ENCODE results near the gene CFAP58. TPM values are rescaled to one million over a fixed set of nuclear protein-coding genes. Genes with fewer than 3 reads are reported as not detected.

CFAP58 gene
- total RNA-seq, 2 experiments from 2014 or later = 0.59 to 0.86 TPM

DNA sequence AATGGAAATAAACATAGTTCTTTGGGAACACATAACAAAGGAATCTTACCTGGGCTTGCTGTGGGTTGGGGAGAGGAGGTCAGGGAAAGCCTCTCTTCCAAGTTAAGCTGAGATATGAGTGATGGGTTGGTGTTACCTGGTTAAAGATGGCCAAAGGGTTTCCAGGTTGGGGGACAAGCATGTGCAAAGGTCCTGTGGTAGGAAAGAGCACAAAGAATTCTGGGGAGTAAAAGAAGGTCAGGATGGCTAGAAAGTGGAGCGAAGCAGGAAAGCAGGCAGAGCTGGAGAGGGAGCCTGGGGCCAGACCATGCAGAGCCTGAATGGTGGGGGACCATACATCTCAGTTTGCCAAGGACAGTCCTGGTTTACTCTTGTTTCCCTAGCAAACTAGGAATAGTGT lies 133.2 kb downstream of the CFAP58 start:
- H3K4me3 Mint-ChIP-seq = no peak overlapping the region
- CTCF ChIA-PET = no interaction called here
- no peak overlapping the region for H3K27ac Mint-ChIP-seq
- DNase-seq = no peak
- H3K36me3 Mint-ChIP-seq (ENCODE audit: low read depth) = no peaks in the 10 kb centered on the region
- peaks cover 3% of the 10 kb centered on the region for H3K27me3 Mint-ChIP-seq (ENCODE audit: low read depth)
- intact Hi-C loops (cut with micrococcal nuclease) = no loop called here
- H3K9me3 Mint-ChIP-seq = no peaks in the 10 kb centered on the region
- H3K4me1 Mint-ChIP-seq (ENCODE audit: low read depth) = no peaks in the 10 kb centered on the region

DNA sequence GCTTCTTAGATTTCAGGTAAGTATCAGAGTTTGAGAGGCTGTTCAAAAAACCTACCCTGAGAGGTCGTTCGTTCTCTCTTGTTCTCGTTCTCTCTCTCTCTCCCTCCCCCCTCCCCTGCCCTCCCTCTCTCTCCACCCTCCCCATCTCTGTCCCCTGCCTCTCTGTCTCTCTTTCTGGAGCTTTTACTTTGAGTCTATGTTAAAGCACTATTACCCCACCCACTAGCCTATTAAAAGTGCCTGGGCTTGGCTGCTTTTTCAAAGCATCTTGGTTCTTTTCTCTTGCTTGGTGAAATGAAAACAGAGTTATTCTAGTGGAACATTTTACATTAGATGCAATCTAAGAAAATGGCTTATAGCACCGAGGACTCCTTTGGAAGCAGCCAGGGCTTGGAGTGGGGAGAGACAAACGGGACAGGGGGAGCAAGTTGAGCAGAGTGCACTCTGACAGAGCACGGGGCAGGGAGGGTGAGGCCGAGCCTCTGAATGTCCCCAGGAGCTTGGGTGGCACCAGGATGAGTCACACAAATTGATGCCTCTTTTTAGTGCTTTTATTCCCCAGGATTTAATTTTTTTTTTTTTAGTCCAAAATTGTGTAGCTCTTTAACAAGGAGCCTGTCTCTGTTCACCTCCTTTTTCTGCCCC lies 134.3 kb downstream of the CFAP58 start:
- DNase-seq = no peak
- intact Hi-C loops (cut with micrococcal nuclease) = no loop called here
- Mint-ChIP-seq H3K27me3 (ENCODE audit: low read depth) (peaks cover 3% of the 10 kb centered on the region), H3K4me3 (no peak overlapping the region), H3K4me1 (ENCODE audit: low read depth) (no peaks in the 10 kb centered on the region), H3K9me3 (no peaks in the 10 kb centered on the region), H3K36me3 (ENCODE audit: low read depth) (no peaks in the 10 kb centered on the region), H3K27ac (no peak overlapping the region)
- CTCF ChIA-PET = no interaction called here

DNA sequence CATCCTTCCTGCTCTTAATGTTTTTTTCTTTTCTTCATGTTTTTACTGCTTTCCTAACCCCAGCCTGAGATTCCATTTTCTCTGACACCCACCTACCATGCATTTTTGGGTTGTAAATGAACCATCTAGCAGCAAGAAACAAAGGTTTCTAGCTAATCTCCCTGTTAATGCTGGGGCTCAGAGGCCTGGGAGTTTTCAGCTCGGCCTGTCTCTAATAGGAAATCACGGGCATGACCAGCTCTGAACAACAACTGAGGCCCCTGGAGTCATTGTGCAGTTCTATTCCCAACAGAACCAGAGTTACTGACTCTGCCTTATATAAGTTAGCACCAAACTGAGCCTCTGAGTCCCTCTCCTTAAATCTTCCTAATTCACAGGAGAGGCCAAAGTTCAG lies 134.8 kb downstream of the CFAP58 start:
- DNase-seq = no peak
- Mint-ChIP-seq H3K4me3 (no peak overlapping the region), H3K4me1 (ENCODE audit: low read depth) (no peaks in the 10 kb centered on the region), H3K27me3 (ENCODE audit: low read depth) (peaks cover 3% of the 10 kb centered on the region), H3K27ac (no peak overlapping the region), H3K9me3 (no peaks in the 10 kb centered on the region), H3K36me3 (ENCODE audit: low read depth) (no peaks in the 10 kb centered on the region)
- CTCF ChIA-PET = interaction anchor here (0.7 kb wide), 1 partner anchor 1805 kb away, joined by 4 read pairs; no protein-coding TSS in a partner anchor
- intact Hi-C loops (cut with micrococcal nuclease) = no loop called here

DNA sequence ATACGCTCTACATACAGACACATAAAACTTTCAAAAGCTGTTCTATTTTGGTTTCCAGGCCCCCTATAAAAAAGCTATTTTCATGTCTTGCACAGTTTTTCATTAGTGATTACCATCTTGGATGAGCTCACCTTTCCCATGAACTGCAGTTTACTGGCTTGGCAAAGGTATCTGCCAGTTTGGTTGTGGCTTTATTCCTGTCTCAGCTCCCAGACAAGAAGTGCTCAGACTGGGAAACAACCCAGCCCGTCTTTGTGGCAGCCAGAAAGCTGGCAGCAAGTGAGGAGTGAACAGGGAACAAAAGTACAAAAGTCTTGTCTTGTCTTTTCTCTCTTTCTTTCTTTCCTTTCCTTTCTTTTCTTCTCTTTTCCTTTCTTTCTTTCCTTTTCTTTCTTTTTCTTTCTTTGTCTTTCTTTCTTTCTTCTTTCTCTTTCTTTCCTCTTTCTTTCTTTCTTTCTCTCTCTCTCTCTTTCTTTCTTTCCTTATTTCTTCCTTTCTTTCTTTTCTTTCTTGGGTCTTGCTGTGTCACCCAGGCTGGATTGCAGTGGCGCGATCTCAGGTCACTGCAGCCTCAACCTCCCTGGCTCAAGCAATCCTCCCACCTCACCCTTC lies 138.8 kb downstream of the CFAP58 start:
- H3K4me3 Mint-ChIP-seq = no peak overlapping the region
- no peak overlapping the region for H3K27ac Mint-ChIP-seq
- H3K4me1 Mint-ChIP-seq (ENCODE audit: low read depth) = no peaks in the 10 kb centered on the region
- intact Hi-C loops (cut with micrococcal nuclease) = no loop called here
- DNase-seq = no peak
- CTCF ChIA-PET = no interaction called here
- no peaks in the 10 kb centered on the region for H3K36me3 Mint-ChIP-seq (ENCODE audit: low read depth)
- H3K9me3 Mint-ChIP-seq = no peaks in the 10 kb centered on the region
- H3K27me3 Mint-ChIP-seq (ENCODE audit: low read depth) = no peaks in the 10 kb centered on the region

DNA sequence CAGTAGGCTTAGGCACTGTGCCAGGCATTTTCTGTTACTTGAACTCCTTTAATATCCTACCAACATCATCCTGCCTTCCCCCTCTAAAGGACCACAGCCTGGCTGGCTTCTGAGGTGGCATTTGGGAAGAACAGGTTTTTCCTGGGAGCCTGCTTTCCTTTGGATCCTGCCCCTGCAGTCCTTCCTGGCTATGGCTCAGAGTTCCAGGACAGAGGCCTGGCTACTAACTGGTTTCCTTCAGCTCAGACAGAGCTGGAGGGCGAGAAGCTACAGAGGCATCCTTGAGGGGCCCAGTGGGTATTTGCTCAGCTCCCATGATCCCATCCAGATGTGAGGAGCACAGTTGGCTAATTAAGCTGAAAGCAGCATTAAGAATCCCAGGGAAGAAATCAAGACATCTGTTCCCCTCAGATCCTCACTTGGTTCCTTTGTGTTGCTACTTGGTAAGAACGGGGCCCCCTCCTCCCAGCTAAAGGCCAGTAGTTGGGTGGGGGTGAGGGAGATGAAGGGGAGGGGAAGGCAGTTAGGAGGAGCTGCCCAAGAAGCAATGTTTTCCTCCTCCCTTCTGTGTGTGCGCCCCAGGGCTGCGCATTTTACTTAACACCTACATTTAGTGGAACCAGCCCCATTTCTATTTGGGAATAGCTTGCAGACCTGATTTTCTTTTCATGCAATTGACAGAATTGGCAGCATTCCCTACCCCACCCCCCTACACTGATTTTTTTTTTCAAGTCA lies 144.9 kb downstream of the CFAP58 start:
- CTCF ChIA-PET = interaction anchor here (0.6 to 1.5 kb wide), 3 partner anchors 41 to 225 kb away, joined by 3 to 4 read pairs (median 4); no protein-coding TSS in a partner anchor

DNA sequence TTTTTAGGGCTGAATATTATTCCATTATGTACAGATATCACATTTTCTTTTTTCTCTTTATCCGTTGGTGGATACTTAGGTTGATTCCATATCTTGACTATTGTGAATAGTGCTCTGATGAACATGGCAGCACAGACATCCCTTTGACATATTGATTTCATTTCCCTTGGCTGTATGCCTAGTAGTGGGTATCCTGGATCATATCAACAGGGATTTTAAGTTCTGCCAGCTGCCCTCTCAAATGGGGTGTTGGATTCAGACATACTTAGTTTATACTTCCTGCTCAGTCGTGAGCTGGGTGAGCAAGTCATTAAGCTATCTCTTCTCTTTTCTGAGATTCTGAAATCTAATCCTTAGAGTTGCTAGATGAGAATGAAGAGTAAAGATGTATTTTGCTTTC lies 147.8 kb downstream of the CFAP58 start:
- intact Hi-C loops (cut with micrococcal nuclease) = no loop called here
- Mint-ChIP-seq H3K4me1 (ENCODE audit: low read depth) (no peaks in the 10 kb centered on the region), H3K27ac (no peak overlapping the region), H3K36me3 (ENCODE audit: low read depth) (no peaks in the 10 kb centered on the region), H3K4me3 (no peak overlapping the region), H3K27me3 (ENCODE audit: low read depth) (peaks cover 4% of the 10 kb centered on the region), H3K9me3 (no peaks in the 10 kb centered on the region)
- CTCF ChIA-PET = no interaction called here
- no peak for DNase-seq

More for the DNA sequence above, 144.9 kb downstream of the CFAP58 start:
- Mint-ChIP-seq H3K9me3 (no peaks in the 10 kb centered on the region), H3K27me3 (ENCODE audit: low read depth) (peaks cover 4% of the 10 kb centered on the region), H3K4me3 (no peak overlapping the region), H3K27ac (no peak overlapping the region), H3K36me3 (ENCODE audit: low read depth) (no peaks in the 10 kb centered on the region), H3K4me1 (ENCODE audit: low read depth) (no peaks in the 10 kb centered on the region)
- no peak for DNase-seq
- intact Hi-C loops (cut with micrococcal nuclease) = no loop called here

DNA sequence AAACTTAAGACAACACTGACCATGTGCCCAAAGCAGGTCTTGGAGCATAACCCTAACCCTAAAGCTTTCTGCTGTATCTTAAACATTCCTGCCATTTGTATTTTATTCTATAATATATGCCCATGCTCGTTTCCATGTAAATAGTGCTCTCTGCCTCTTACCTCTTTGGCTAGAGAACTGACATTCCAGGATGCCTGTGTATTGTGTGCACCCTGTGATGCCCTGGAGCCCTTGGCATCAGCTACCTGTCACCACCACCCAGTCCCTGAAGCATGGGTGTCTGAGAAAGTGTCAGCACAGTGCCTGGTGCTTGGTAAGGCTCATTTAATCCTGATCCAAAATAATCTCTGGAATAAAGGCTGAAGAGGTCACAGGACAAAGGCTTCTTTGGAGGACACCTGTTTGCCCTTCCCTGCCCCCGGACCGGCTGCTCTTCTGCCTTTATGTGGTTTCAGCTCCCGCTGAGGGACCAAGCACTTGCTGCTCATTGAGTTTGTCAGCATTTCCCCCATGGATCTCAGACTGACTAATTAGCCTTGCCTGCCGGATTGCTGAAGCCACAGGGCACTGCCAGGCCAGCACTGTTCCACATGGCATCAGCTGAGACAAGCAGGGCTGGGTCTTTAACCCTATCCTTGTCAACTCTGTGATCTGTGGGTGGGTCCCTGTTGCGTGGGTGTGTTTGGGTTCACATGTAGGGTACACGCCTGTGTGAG lies 148.4 kb downstream of the CFAP58 start:
- Mint-ChIP-seq H3K4me1 (ENCODE audit: low read depth) (no peaks in the 10 kb centered on the region), H3K36me3 (ENCODE audit: low read depth) (no peaks in the 10 kb centered on the region), H3K9me3 (no peaks in the 10 kb centered on the region), H3K27ac (no peak overlapping the region), H3K27me3 (ENCODE audit: low read depth) (peaks cover 7% of the 10 kb centered on the region), H3K4me3 (no peak overlapping the region)
- DNase-seq = no peak
- intact Hi-C loops (cut with micrococcal nuclease) = no loop called here
- CTCF ChIA-PET = no interaction called here

DNA sequence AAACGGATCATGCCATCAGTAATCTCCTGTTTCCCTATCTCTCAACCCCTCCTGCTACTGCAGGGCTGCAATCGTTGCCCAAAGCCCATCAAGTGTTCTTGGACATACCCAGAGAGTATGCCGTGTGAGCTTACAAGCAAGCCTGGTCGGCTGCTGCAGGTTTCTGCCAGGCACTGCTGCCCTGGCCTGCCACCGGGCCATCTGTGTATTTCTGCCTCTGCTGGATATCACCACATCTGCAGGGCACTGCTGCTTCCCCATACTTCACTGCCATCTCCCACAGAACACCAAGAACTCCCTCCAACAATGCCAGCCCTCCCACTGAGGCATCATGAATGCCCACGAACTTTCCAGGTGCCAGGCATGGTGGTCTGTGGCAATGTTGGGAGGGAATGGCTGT lies 149.3 kb downstream of the CFAP58 start:
- CTCF ChIA-PET = no interaction called here
- no peak overlapping the region for H3K4me3 Mint-ChIP-seq
- H3K4me1 Mint-ChIP-seq (ENCODE audit: low read depth) = no peaks in the 10 kb centered on the region
- DNase-seq = no peak
- H3K27ac Mint-ChIP-seq = no peak overlapping the region
- no peaks in the 10 kb centered on the region for H3K36me3 Mint-ChIP-seq (ENCODE audit: low read depth)
- intact Hi-C loops (cut with micrococcal nuclease) = no loop called here
- H3K9me3 Mint-ChIP-seq = no peaks in the 10 kb centered on the region
- peaks cover 7% of the 10 kb centered on the region for H3K27me3 Mint-ChIP-seq (ENCODE audit: low read depth)

Other genes with a start within 250 kb of the CFAP58 start
- gene SFR1, start 231.7 kb upstream of the CFAP58 start, total RNA-seq = 10 to 100 TPM; 17.0 to 18.5 TPM
- gene CFAP43, start 121.5 kb upstream of the CFAP58 start, total RNA-seq = not detected
- gene GSTO1, start 98.9 kb upstream of the CFAP58 start, total RNA-seq = 100 to 1,000 TPM; 197 to 201 TPM
- gene GSTO2, start 84.6 kb upstream of the CFAP58 start, total RNA-seq = 1 to 10 TPM; 3.0 to 3.6 TPM
- 10 to 100 TPM; 24.5 to 25.3 TPM for gene ITPRIP, start 15.4 kb upstream of the CFAP58 start, total RNA-seq

Measured in activated naive CD4-positive, alpha-beta T cell treated with anti-CD3 and anti-CD28 coated beads for 36 hours (primary cell).